Stimulated activated naive CD4-positive, alpha-beta T cell treated with Interleukin-2 at 50 U/mL for 16 hours (primary cell): ENCODE measurements around the gene TEX54.
"Not testable (repeated sequence)": the region's sequence is repeated elsewhere in the genome, so short reads cannot be mapped to it uniquely, and the experiment has no call there.

ENCODE experiments used
- DNase-seq: peaks from one replicate; lab custom pipeline; 2025; lab: John Stamatoyannopoulos, UW

TEX54 gene

GRCh38 chr11:62832336-62833234 lies at the start of gene TEX54:
Gene TEX54, minus strand, starts transcription at chr11:62832841.
- DNase-seq: no peak

DNA sequence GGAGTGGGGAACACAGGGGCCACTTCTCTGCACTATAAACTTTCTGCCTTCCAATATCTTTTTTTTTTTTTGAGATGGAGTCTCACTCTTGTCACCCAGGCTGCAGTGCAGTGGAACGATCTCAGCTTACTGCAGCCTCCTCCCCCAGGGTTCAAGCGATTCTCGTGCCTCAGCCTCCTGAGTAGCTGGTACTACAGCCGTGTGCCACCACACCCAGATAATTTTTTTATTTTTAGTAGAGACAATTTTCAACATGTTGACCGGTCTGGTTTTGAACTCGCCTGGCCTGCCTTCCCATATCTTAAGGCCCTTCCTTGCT lies 49.7 kb upstream of the TEX54 start:
- DNase-seq: peak; percentile 7

DNA sequence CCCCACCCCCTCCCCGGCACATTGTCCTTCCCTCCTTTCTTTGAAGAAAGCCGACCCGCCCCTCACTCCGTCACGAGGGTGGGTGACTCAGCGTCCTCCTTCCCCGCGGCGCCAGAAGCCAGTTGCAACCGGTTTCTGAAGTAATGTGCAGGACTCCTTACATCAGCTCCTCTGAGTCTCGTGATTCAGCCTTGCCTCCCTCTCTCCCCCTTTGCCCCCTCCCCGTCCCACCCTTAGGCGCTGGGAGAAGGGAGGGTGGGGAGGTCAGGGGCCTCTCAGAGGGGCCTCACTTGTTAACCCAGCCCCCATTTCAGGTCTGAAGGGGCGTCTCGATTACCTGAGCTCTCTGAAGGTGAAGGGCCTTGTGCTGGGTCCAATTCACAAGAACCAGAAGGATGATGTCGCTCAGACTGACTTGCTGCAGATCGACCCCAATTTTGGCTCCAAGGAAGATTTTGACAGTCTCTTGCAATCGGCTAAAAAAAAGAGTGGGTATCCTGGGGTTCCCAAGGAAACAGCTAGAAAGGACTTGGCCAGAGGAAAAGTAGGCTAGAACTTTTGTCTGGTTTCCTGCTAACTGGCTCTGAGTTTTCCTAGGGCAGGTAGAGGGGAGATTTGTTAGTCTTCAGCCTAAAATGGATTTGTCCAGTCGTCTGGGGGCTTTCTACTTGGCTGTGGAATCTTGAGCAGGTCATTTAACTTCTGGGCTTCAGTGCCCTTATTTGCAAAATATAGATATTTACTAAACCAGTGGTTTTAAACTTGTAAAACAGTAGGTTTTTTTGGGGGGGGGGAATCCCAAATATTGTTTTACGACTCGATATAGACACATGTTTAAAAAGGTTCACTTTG lies 49.2 kb upstream of the TEX54 start:
- DNase-seq: peak; percentile 96

GRCh38 chr11:62880803-62881578 lies 48.4 kb upstream of the TEX54 start, which contains the start of gene SLC3A2:
Gene SLC3A2, plus strand, starts transcription at chr11:62880896. Its CDS starts 128 bp downstream, at chr11:62881024.
- DNase-seq: peak; percentile 90

DNA sequence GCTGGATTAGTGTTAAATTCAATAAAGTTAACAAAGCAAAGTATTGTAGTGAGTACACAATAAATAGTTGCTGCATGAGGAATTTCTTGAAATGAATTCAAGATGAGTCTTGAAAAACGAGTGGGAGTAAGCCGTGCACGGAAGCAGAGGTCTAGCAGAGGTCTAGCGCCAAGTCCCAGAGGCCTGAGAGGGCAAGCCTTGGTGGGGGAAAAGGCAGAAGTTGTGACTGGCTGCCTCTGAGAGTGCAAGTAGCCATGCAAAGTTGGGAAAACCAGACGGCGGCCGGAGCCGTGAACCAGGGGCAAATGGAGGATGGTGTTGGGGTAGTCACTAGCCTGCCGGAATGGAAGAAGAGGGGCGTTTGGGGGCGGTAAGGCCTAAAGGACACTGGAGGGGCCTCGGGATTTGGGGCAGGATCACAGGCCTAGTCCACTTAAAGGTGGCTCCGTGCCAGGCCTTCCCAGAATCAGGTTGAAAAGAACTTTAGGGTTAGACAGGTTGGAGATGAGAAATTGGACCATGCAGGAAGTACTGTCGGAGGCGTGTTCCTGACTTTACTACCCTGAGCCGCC lies 47.7 kb upstream of the TEX54 start:
- DNase-seq: peak; percentile 63

- DNase-seq: no peak
Observed at GRCh38 chr11:62879235-62879978, 46.8 kb upstream of the TEX54 start.

DNA sequence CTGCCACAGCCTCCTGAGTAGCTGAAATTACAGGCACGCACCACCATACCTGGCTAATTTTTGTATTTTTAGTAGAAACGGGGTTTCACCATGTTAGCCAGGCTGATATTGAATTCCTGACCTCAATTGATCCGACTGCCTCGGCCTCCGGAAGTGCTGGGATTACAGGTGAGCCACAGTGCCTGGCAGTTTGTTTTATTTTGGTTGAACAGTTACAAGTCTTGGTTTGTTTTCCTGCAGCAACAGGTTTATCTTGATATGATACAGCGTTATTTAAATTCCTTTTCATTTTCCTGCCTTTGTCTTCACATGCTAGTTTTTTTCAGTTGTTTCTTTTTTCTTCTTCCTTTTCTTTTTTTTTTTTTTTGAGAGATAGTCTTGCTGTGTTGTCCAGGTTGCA lies 44.1 kb upstream of the TEX54 start:
- no peak for DNase-seq

DNA sequence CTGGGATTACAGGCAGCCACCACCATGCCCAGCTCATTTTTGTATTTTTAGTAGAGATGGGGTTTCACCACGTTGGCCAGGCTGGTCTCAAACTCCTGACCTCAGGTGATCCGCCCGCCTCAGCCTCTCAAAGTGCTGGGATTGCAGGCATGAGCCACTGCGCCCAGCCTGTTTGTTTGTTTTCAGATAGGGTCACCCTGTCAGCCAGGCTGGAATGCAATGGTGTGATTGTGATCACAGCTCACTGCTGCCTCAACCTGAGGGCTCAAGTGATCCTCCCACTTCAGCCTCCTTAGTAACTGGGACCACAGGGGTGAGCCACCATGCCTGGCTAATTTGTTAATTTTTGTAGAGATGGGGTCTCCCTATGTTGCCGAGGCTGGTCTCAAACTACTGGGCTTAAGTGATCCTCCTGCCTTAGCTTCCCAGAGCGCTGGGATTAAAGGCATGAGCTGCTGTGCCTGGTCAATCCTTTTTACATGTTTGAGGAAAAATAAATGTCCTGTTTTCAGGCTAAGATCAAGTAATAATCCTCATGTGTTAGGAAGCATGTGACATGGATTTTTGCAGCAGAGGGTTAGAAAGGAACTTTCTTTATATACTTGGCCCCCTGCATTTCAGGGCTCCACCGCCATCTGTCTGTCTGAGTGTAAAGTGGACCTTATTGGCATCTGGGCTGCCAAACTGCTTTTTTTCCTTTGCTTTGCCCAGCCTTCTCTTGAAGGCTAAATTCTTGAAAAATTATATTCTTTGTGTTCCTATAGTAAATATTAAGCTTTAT lies 43.2 kb upstream of the TEX54 start:
- no peak for DNase-seq

- no peak for DNase-seq
Observed at GRCh38 chr11:62874851-62875250, 42.2 kb upstream of the TEX54 start.

- no peak for DNase-seq
Observed at GRCh38 chr11:62865635-62866034, 33.0 kb upstream of the TEX54 start.

- no peak for DNase-seq
Observed at GRCh38 chr11:62863687-62864335, 31.2 kb upstream of the TEX54 start.

GRCh38 chr11:62861564-62862192 lies 29.0 kb upstream of the TEX54 start:
- not testable (repeated sequence) for DNase-seq

- DNase-seq: no peak
Observed at GRCh38 chr11:62860835-62861563, 28.4 kb upstream of the TEX54 start.

GRCh38 chr11:62859281-62859703 lies 26.7 kb upstream of the TEX54 start:
- DNase-seq: not testable (repeated sequence)

DNA sequence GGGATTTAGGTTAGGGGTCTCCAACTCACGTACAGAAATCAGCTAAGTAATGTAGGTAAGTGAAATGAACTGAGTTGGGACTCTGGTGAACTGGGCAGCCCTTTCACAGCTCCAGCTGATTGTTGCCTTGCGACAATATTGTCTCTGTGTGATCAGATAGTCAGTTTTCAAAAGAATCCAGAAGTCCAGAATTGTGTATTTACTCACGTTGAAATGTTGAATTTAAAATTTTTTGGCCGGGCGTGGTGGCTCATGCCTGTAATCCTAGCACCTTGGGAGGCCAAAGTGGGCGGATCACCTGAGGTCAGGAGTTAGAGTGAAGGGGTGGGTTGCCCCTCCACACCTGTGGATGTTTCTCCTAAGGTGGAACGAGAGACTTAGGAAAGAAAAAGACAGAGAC lies 25.6 kb upstream of the TEX54 start:
- DNase-seq: no peak

DNA sequence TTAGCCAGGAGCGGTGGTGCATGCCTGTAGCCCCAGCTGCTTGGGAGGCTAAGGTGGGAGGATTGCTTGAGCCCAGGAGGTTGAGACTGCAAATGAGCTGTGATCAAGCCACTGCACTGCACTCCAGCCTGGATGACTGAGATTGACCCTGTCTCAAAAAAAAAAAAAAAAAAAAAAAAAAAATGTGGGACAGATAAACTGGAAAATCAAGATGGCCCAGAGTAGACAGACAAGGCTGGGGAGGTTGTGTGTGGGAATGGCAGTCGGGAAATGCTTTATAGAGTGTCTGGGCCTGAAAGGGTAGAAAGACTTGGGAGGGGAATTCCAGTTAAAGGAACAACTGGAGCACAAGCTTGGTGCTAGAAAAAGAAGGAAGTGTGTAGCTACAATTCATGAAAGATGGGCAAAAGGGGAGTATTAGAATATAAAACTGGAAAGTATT lies 24.9 kb upstream of the TEX54 start:
- no peak for DNase-seq

DNA sequence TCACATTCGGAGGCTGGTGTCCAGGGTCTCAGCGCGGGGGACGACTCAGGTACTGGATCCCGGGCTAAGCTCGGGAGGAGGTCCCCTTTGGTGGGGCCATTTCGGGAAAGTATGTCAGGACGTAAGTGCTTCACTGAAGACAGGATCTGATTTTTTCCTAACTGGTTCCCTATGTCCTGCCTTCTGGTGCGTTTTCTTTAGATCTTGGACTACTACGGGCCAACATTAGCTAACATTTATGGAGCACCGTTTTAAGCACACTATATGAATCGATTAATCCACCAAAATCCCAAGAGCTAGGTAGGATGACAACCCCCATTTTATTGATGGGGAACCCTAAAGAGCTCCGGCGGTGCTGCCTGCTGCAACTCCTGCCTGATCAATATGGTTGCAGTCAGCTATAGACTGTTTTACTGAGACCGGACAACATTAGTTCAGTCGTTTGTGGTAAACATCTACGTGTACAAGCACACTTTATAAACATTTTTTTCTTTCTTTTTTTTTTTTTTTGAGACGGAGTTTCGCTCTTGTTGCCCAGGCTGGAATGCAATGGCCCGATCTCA lies 23.8 kb upstream of the TEX54 start:
- no peak for DNase-seq
